GM12878 (cell line): ENCODE data around the gene SAP25. TPM values are rescaled to one million over a fixed set of nuclear protein-coding genes. Genes with fewer than 3 reads are reported as not detected.

Experiments used
- BACH1 ChIP-seq: fragments of 450-650 bp; IDR thresholded peaks from 2 replicates; pipeline ENCODE4 v1.6.1; 2017; ENCODE audit warnings: mild to moderate bottlenecking, borderline replicate concordance
- CEBPB ChIP-seq, 2 experiments: fragments of 150-350 bp in 1 of 2; IDR thresholded peaks; 2 replicates each; pipeline ENCODE4 v1.6.1; 2012 to 2014; ENCODE audit warnings: low read depth in 2 of 2, low read length in 2 of 2, borderline replicate concordance in 1 of 2, inconsistent platforms in 1 of 2
- EZH2 ChIP-seq: IDR thresholded peaks from 2 replicates; pipeline ENCODE4 v1.6.1; 2012; ENCODE audit warnings: low read depth, mild to moderate bottlenecking, control low read depth, inconsistent platforms, low read length, borderline replicate concordance; ENCODE audit not compliant: control insufficient read depth
- FOXM1 ChIP-seq: IDR thresholded peaks from 2 replicates; pipeline ENCODE4 v1.6.1; 2012; ENCODE audit warnings: low read depth, mild to moderate bottlenecking, inconsistent platforms, low read length, moderate library complexity
- MYC ChIP-seq: IDR thresholded peaks from 2 replicates; pipeline ENCODE4 v1.6.1; 2011; ENCODE audit warnings: mild to moderate bottlenecking, low read length, moderate library complexity, inconsistent platforms; ENCODE audit not compliant: insufficient read depth, insufficient replicate concordance, insufficient read length, severe bottlenecking
- NR2C1 ChIP-seq: fragments of 450-650 bp; IDR thresholded peaks from 2 replicates; pipeline ENCODE4 v1.6.1; 2017; ENCODE audit warnings: antibody characterized with exemption, mild to moderate bottlenecking, moderate library complexity
- PBX3 ChIP-seq: IDR thresholded peaks from 2 replicates; pipeline ENCODE4 v1.6.1; 2011; ENCODE audit warnings: mild to moderate bottlenecking, low read depth, low read length, moderate library complexity; ENCODE audit not compliant: insufficient replicate concordance
- POLR2AphosphoS2 ChIP-seq: IDR thresholded peaks from 2 replicates; pipeline ENCODE4 v1.6.1; 2011; ENCODE audit warnings: low read depth, mild to moderate bottlenecking, low read length, improper control_type of control experiment, moderate library complexity
- PRDM15 ChIP-seq: fragments of 450-650 bp; formaldehyde crosslinking; IDR thresholded peaks from 2 replicates; pipeline ENCODE4 v1.4.0; 2020; ENCODE audit warnings: mild to moderate bottlenecking, moderate library complexity
- SIN3A ChIP-seq: IDR thresholded peaks from 2 replicates; pipeline ENCODE4 v1.6.1; 2012; ENCODE audit warnings: low read depth, low read length, improper control_type of control experiment
- TAF1 ChIP-seq: IDR thresholded peaks from 2 replicates; pipeline ENCODE4 v1.6.1; 2011; ENCODE audit warnings: mild to moderate bottlenecking, low read depth, low read length, borderline replicate concordance
- YBX1 ChIP-seq: fragments of 450-650 bp; IDR thresholded peaks from 2 replicates; pipeline ENCODE4 v1.6.1; 2016; ENCODE audit warnings: antibody characterized with exemption
- ZBED1 ChIP-seq: IDR thresholded peaks from 2 replicates; pipeline ENCODE4 v1.6.1; 2016; ENCODE audit warnings: borderline replicate concordance
- ZBTB40 ChIP-seq: fragments of 450-650 bp; IDR thresholded peaks from 2 replicates; pipeline ENCODE4 v1.6.1; 2016; ENCODE audit warnings: mild to moderate bottlenecking, moderate library complexity, borderline replicate concordance
- ZNF592 ChIP-seq: fragments of 450-650 bp; IDR thresholded peaks from 2 replicates; pipeline ENCODE4 v1.6.1; 2017; ENCODE audit warnings: mild to moderate bottlenecking, moderate library complexity
- polyA plus RNA-seq, 11 experiments: library from polyadenylated mRNA; depleted of rRNA in 4 of 11; unstranded in 6 of 11; stranded (reverse) in 5 of 11; fragments of >200 nt; fragmentation: Nextera tagmentation in 4 of 11; fragmentation: Illumina TruSeq in 1 of 11; extraction: Ambion mirVana in 4 of 11; extraction: Trizol in 1 of 11; gene quantifications; 1 replicate in 1 of 11; 2 replicates in 10 of 11; pipeline versions ENCODE4 v1.2.1 to v1.2.3, GENCODE V29; 2011 to 2016; ENCODE audit warnings: inconsistent platforms in 2 of 11, missing spikeins in 2 of 11, low read depth in 1 of 11
- total RNA-seq, 4 experiments: library from RNA; depleted of rRNA in 3 of 4; stranded (reverse); fragments of >200 nt in 3 of 4; fragmentation: Illumina TruSeq in 1 of 4; extraction: Trizol in 1 of 4; gene quantifications; 2 replicates each; pipeline versions ENCODE4 v1.2.1 to v1.2.3, GENCODE V29; 2013 to 2021

SAP25 gene
- total and polyA plus RNA-seq, 10 of the 15 experiments (the other 5 are each of a cell fraction or from before 2014, with no cell fraction given), result 0.14 to 8.6 (median 1.1) TPM

GRCh38 chr7:100611983-100612729, 38.5 kb upstream of the SAP25 start, which contains the start of gene MOSPD3 (continued):
- TF ChIP-seq ZBTB40 (peak; percentile 65; the same call in 1 of the 2 replicates), TAF1 (peak; percentile 23; the same call in 1 of the 2 replicates), NR2C1 (no peak), MYC (no peak), CEBPB (IDR thresholded peaks at IDR 0.05; ENCODE audit: borderline replicate concordance in 1 of 2, low read depth in 2 of 2, low read length in 2 of 2) (no peak), EZH2 (no peak), PBX3 (peak; percentile 90), SIN3A (peak; percentile 47; the same call in 1 of the 2 replicates), PRDM15 (CRISPR knock-in tag) (no peak), FOXM1 (no peak), YBX1 (no peak), ZNF592 (no peak), ZBED1 (no peak), POLR2AphosphoS2 (peak; percentile 89), BACH1 (no peak)
